GM18867 (cell line): ENCODE measurements around the gene HEPN1.
"Not testable (repeated sequence)": the region's sequence is repeated elsewhere in the genome, so short reads cannot be mapped to it uniquely, and the experiment has no call there.

Experiments
- ATAC-seq: cut with Tn5 transposase; IDR thresholded peaks from one replicate; pipeline ENCODE4 v1.9.1; 2021; ENCODE audit warnings: mild to moderate bottlenecking, moderate library complexity; ENCODE audit not compliant: unreplicated experiment

Gene HEPN1

GRCh38 chr11:124941703-124942102 is 22.7 kb downstream of the HEPN1 start:
- no peak for ATAC-seq

GRCh38 chr11:124942466-124943253 is 23.6 kb downstream of the HEPN1 start:
- ATAC-seq, result no peak

DNA sequence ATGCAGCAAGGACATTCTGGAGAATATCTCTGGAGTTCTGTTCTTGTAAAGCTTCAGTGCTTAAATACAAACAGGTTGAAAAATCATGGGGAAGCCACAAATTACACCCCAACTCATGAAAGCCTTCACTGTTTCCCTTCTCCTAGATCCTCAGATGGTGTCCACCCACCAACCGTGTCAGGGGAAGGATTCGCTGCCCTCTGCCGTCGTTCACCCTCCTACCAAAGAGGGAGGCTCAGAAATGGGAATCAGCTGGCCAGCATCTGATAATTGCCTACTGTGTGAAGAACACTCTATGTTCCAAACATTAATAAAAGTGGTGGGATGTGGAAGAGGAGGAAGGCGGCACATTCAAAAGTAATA is 24.2 kb downstream of the HEPN1 start:
- ATAC-seq, result no peak

- ATAC-seq, result no peak
These were observed 24.7 kb downstream of the HEPN1 start for GRCh38 chr11:124943741-124944140.

DNA sequence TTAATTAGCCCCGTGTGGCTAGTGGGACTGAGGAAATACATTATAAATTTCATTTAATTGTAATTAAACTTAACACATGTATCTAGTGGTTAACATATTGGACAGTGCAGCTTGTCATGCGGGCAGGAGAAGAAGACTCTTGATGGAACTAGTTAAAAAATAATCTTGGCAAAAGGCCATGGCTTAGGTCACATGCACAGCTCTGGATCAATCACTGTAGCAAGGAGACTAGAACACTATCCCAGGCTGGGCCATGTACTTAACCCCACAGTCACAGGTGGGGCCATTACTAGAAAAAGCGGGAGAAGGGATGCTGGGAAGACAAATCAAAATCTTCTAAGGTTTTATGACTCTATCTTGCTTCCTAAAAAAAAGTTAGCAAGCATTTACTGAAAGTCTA is 25.5 kb downstream of the HEPN1 start:
- ATAC-seq, result no peak

DNA sequence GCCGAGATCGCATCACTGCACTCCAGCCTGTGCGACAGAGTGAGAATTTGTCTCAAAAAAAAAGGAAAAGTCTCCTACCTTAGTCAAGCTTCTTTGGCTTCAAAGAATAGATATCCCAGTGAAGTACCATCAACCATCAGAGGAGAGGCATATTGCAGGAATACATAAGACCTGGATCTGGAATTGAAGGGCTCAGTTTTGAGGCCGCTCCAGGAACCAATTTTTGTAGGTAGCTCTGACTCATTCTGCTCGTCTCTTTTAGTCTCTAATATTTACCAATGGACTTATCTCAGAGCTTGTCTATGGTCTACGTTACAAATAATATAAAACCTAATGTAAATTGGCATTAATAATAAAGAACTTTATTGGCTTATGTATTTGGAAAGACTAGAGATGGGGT is 26.8 kb downstream of the HEPN1 start:
- no peak for ATAC-seq

GRCh38 chr11:124946735-124947141 is 27.7 kb downstream of the HEPN1 start:
- no peak for ATAC-seq

- no peak for ATAC-seq
These were observed 31.7 kb downstream of the HEPN1 start for GRCh38 chr11:124950601-124951330.

- ATAC-seq, result no peak
These were observed 32.3 kb downstream of the HEPN1 start for GRCh38 chr11:124951341-124951740.

- ATAC-seq, result peak; percentile 100
These were observed 34.9 kb downstream of the HEPN1 start, which contains the start of gene CCDC15 for GRCh38 chr11:124953753-124954589. Gene CCDC15, plus strand, starts transcription at chr11:124954202. Its CDS starts 531 bp downstream, at chr11:124954733.

GRCh38 chr11:124954590-124954955 is 35.5 kb downstream of the HEPN1 start:
- no peak for ATAC-seq

DNA sequence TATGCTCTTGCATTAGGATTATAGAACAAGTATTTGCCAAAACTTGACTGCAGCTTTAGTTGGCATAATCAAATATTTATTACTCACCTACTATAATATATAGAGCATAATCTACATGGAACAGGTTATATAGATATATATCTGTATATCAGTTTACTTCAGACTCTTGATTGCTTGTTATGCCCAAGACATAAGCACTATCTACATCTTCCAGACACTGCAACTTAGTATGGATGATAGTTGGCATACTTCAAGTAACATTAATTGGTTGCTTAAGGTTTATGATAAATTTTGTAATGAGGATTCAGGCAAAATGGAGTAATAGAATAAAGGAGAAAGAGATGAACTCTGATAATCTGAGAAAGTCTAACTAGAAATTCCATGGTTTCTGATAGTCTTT is 36.0 kb downstream of the HEPN1 start:
- ATAC-seq, result no peak

DNA sequence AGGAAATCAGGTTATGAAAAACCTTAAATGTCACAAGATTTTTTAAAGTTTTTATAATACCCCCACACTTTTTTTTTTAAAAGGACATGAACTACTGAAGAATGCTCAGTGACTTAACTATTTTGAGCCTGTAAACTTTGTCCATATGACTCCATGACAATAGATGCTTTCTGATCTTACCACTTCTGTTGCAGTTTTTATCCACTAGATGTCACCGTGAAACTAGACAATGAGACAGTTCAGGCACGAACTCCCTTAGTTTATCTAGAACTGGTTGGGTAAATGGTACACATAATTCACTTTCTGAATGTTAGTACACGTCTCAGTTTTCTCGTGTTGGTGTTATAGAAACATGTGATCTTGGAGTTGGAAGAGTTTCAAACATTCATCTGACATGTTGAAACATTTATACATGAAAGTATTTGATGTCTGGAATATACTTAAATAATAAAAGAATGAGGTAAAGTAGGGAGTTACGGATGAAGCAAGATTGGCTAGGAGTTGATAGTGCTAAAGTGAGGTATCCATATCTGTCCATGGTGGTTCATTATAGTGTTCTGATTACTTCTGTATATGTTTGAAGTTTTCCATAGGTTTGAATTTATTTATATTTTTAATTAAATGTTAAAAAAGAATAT is 43.0 kb downstream of the HEPN1 start:
- peak; percentile 90 for ATAC-seq

GRCh38 chr11:124968197-124968596 is 49.1 kb downstream of the HEPN1 start:
- ATAC-seq, result not testable (repeated sequence)
